Measurements from ENCODE around the gene CSMD2.

Gene CSMD2

GRCh38 chr1:33713058-33713877 is 451.8 kb downstream of the CSMD2 start:
- no peak for DNase-seq (ENCODE audit: low read depth)

GRCh38 chr1:33712186-33712585 is 452.8 kb downstream of the CSMD2 start:
- DNase-seq (ENCODE audit: low read depth) = no peak

- DNase-seq (ENCODE audit: low read depth) = no peak
Observed at GRCh38 chr1:33711511-33711910, 453.5 kb downstream of the CSMD2 start.

GRCh38 chr1:33710967-33711366 is 454.1 kb downstream of the CSMD2 start:
- DNase-seq (ENCODE audit: low read depth) = no peak

GRCh38 chr1:33709783-33710718 is 455.0 kb downstream of the CSMD2 start:
- DNase-seq (ENCODE audit: low read depth) = no peak

- DNase-seq (ENCODE audit: low read depth) = no peak
Observed at GRCh38 chr1:33709174-33709782, 455.8 kb downstream of the CSMD2 start.

GRCh38 chr1:33706634-33707255 is 458.3 kb downstream of the CSMD2 start:
- no peak for DNase-seq (ENCODE audit: low read depth)

GRCh38 chr1:33703464-33703863 is 461.6 kb downstream of the CSMD2 start:
- no peak for DNase-seq (ENCODE audit: low read depth)

- DNase-seq (ENCODE audit: low read depth) = no peak
Observed at GRCh38 chr1:33698361-33699035, 466.5 kb downstream of the CSMD2 start.

- no peak for DNase-seq (ENCODE audit: low read depth)
Observed at GRCh38 chr1:33697816-33698215, 467.2 kb downstream of the CSMD2 start.

GRCh38 chr1:33696962-33697361 is 468.1 kb downstream of the CSMD2 start:
- no peak for DNase-seq (ENCODE audit: low read depth)

- DNase-seq (ENCODE audit: low read depth) = no peak
Observed at GRCh38 chr1:33696311-33696710, 468.7 kb downstream of the CSMD2 start.

GRCh38 chr1:33692206-33693188 is 472.5 kb downstream of the CSMD2 start:
- DNase-seq (ENCODE audit: low read depth) = no peak

GRCh38 chr1:33687000-33687399 is 478.0 kb downstream of the CSMD2 start:
- no peak for DNase-seq (ENCODE audit: low read depth)

- no peak for DNase-seq (ENCODE audit: low read depth)
Observed at GRCh38 chr1:33686551-33686950, 478.5 kb downstream of the CSMD2 start.

- no peak for DNase-seq (ENCODE audit: low read depth)
Observed at GRCh38 chr1:33685256-33685655, 479.8 kb downstream of the CSMD2 start.

- DNase-seq (ENCODE audit: low read depth) = no peak
Observed at GRCh38 chr1:33684396-33685179, 480.4 kb downstream of the CSMD2 start.

- no peak for DNase-seq (ENCODE audit: low read depth)
Observed at GRCh38 chr1:33683913-33684312, 481.1 kb downstream of the CSMD2 start.

- DNase-seq (ENCODE audit: low read depth) = no peak
Observed at GRCh38 chr1:33682371-33682770, 482.7 kb downstream of the CSMD2 start.

All from activated T-cell treated with anti-CD3 and anti-CD28 coated beads for 24 hours (primary cell).